Measurements from ENCODE around the gene GBGT1. TPM values are rescaled to one million over a fixed set of nuclear protein-coding genes. Genes with fewer than 3 reads are reported as not detected.

Gene GBGT1
- total RNA-seq, 4 donors from 2014 or later = 10.6 to 32.3 (median 20.5) TPM

DNA sequence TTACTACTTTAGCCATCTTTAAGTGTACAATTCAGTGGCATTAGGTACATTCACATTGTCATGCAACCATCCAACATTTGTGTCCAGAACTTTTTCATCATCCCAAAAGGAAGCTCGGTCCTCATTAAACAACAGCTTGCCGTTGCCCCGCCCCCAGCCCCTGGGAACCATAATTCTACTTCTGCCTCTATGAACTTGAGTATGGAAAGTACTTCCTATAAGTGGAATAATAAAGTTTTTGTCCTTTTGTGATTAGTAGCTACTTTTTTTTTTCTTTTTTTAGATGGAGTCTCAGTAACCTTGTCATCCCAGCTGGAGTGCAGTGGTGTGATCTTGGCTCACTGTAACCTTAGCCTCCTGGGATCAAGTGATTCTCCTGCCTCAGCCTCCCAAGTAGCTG, 5.0 kb downstream of the GBGT1 start:
- TF ChIP-seq, protein P1, sequence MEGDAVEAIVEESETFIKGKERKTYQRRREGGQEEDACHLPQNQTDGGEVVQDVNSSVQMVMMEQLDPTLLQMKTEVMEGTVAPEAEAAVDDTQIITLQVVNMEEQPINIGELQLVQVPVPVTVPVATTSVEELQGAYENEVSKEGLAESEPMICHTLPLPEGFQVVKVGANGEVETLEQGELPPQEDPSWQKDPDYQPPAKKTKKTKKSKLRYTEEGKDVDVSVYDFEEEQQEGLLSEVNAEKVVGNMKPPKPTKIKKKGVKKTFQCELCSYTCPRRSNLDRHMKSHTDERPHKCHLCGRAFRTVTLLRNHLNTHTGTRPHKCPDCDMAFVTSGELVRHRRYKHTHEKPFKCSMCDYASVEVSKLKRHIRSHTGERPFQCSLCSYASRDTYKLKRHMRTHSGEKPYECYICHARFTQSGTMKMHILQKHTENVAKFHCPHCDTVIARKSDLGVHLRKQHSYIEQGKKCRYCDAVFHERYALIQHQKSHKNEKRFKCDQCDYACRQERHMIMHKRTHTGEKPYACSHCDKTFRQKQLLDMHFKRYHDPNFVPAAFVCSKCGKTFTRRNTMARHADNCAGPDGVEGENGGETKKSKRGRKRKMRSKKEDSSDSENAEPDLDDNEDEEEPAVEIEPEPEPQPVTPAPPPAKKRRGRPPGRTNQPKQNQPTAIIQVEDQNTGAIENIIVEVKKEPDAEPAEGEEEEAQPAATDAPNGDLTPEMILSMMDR (IDR thresholded peaks at IDR 0.05; ENCODE audit: low read depth) = no peak

DNA sequence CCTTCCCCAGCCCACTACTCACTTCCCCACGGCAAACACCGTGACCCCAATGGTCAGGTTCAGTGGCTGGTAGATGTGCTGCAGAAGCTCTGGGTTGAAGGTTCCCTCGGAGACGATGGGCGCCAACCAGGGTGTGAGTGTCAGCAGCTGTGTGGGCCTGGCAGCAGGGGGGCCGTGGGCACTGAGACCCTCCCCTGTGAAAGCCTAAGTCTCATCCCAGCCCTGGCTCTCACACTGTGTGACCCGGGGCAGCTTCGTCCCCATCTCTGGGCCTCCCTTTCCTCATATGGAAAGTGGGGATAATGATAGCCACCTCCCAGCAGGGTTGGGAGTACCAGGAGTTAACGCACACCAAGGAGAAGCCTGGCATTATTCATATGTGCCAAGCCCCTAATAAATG, 8.6 kb downstream of the GBGT1 start:
- TF ChIP-seq, protein P1 (IDR thresholded peaks at IDR 0.05; ENCODE audit: low read depth) = no peak

DNA sequence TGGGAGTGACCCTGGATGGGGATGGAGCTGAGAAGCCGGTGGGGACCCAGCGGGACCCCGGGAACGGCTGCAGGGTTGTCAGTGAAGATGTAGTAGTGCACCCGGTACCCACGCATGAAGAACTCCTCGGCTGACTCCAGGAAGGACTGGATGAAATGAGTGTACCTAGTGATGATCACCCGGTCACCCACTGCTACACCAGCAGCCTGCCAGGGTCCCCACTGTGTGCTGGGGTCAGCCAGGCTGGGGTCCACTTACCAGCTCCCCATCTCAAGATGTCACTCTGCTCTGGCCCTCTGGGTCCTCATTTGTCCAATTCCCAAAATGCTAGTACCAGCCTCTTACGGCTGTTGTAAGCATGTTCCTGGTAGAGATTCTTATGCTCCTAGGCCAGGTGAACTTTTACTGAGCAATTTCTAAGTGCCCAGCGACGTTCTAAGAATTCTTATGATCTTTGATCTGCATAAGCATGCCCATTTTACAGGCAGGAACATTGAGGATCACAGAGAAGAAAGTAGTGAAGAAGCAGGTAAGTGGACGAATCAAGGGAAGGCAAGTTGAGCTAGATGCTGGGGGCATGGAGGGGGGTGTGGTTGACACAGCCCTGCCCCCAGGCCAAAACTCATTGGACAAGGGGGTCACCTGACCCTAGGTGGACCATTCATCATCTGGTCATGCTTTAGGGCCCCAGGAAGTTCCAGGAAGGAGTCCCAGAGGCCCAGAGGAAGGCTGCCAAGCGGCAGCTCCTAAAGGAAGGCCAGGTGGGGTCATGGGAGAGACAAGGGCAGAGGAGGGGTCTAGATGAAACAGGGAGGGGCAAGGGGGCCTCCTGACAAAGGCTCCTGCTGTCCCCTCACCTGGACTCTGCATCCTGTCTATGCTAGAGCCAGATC, 9.4 kb downstream of the GBGT1 start:
- TF ChIP-seq, protein P1 (IDR thresholded peaks at IDR 0.05; ENCODE audit: low read depth) = no peak

DNA sequence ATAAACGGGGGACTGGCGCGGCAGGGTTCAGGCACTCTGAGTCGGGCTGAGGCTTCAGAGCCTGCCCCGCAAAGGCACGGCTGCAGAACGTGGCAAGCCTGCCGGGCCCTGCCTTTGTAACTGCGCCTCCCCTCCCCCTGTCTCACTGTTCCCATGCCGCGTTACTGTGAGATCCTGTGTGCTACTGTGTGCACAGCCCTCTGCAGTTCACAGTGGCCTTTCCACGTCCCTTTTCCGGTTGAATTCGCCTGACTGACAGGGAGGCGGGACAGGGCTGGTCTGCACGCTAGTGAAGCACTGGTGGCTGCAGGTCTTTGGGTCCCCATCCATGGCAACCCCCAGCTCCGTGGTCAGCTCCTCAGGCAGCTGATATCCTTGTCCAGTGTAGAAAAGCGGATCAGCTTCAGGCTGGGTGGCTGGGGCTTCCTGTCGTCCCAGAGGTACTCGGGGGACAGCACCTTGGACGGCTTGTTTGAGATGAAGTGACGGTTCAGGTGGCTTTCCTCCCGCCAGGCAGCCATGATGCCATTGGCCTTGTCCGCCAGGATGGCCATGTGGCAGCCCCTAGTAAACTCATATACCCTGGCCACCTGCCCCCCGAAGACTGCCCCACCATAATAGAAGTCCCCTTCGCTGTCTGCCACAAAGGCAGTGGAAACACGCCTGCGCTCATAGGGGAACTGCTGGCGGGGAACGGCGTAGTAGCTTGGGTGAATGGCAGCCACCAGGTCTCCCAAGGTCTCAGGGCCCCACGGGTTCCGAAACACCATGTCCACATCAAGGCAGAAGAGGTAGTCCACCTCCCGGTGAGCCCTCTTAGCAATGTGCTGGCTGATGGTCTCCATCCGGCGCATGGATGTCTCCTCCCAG, 10.3 kb downstream of the GBGT1 start:
- TF ChIP-seq, protein P1 (IDR thresholded peaks at IDR 0.05; ENCODE audit: low read depth) = no peak

DNA sequence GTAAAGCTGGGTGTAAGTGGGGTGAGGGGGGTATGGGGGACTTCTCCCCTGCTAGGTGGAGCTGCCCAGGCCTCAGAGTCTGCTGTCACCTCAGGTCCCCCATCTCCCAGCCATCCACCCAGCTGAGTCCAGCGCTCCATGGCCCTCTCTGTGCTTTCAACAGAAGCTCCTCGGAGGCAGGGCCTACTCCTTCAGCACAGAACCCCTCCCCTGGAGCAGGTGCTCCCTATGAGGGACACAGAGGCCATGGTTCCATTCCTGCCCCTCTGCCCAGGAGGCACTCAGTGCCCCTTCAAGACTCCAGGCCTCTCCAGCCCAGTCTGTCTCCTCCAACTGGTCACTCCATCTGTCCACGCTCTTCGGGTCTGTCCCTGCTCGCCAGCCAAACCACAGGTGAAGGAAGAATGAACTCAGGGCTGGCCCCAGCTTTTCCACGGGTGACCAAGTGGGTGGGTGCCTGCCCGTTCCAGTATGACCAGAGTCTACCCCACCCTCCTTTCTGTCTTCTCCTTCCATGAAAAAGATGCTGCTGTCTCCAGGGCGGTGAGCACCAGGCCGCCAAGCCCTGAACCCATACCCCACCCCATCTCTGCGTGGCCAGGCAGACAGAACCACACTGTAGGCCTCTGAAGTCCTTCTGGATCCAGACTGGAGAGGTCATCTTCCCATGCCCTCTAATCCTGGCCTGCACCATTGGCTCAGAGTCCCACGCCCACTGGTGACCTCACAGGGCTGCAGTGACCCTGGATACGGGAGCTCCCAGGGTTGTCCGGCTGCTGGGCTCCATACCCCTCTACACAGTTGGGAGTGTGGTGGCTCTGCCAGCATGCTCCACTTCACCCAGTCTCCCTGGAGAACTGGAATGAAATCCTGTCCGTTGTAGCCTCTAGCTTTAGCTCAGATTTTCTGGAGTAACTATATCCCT, 11.9 kb downstream of the GBGT1 start:
- TF ChIP-seq, protein P1 (IDR thresholded peaks at IDR 0.05; ENCODE audit: low read depth) = no peak

DNA sequence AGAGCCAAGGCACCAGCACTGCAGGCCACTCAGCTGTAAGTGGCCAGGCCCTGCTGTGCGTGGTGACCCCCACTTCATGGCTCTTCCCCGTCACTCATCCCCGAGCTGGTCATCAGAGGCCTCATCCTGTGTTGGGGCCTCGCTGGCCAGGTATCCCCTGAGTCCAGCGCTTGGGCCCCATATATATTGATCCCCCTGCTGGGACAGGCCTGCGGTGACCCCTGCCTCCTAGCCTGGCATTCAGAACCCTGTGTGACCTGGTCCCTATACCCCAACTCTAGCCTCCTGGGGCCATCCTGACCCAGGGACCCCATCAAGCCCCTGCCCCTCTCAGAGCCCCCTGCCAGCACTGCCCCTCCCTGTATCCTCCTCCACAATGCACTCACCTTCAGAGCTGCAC, 12.7 kb downstream of the GBGT1 start:
- TF ChIP-seq, protein P1 (IDR thresholded peaks at IDR 0.05; ENCODE audit: low read depth) = no peak
